Activated naive CD4-positive, alpha-beta T cell treated with anti-CD3 and anti-CD28 coated beads, Interleukin-2, amount 10 ng/mL, durations not matched to agents 7 days and 5 days (primary cell): Measurements from ENCODE around the gene SOBP.

Experiments used
- CTCF ChIA-PET: fragments of 350-600 bp; sonication (Branson Sonifier 250); formaldehyde crosslinking; loops from one replicate; lab custom pipeline; 2021; ENCODE audit warnings: antibody characterized with exemption; lab: Charles Lee
- DNase-seq: peaks from one replicate; pipeline ENCODE4 v3.0.0-alpha.2; 2020
- H3K27ac Mint-ChIP-seq: one replicate; pipeline ENCODE4 v1.8.0; 2021; ENCODE audit warnings: mild to moderate bottlenecking, moderate library complexity, mixed read lengths
- H3K27me3 Mint-ChIP-seq: one replicate; pipeline ENCODE4 v1.8.0; 2021; ENCODE audit warnings: mild to moderate bottlenecking, mixed read lengths
- H3K36me3 Mint-ChIP-seq: one replicate; pipeline ENCODE4 v1.8.0; 2021; ENCODE audit warnings: mixed read lengths
- H3K4me1 Mint-ChIP-seq: one replicate; pipeline ENCODE4 v1.8.0; 2021; ENCODE audit warnings: mixed read lengths
- H3K4me3 Mint-ChIP-seq: one replicate; pipeline ENCODE4 v1.8.0; 2021; ENCODE audit warnings: mild to moderate bottlenecking, moderate library complexity, mixed read lengths
- H3K9me3 Mint-ChIP-seq: one replicate; pipeline ENCODE4 v1.8.0; 2021; ENCODE audit warnings: mixed read lengths

Gene SOBP

DNA sequence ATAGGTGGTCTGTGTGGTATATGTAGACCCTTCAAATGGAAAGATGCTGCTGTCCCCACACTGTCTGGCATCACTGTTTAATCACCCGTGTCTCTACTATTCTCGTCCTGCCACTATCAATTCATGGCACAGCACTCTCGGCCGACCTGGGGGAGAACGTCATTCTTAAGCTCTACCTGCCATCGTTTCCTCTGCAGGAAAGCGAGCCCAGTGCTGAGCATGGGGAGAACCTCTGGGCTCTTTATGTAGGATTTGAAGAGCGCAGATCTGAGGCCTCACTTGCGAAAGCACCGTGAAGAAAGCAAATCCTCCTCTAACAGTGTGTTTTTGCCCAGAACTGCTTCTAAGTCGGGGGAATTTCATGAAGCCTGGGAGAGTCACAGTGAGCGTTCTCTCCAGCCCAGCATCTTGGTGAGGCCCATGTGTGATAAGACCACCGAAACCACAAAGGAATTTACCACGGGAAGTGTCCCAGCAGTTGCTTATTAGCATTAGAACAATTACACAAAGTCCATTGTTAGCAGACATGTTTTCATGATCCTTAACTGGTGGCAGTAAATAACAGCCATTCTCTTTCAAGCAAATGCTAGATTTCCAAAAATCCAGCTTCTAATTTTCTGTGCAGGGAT lies 209.9 kb downstream of the SOBP start:
- CTCF ChIA-PET, result interaction anchor here (1.0 to 1.9 kb wide), 4 partner anchors 14 to 149 kb away, joined by 3 to 4 read pairs (median 3); no protein-coding TSS in a partner anchor
- Mint-ChIP-seq H3K27ac (no peak overlapping the region), H3K4me1 (peaks cover 7% of the 10 kb centered on the region), H3K9me3 (no peaks in the 10 kb centered on the region), H3K36me3 (peaks cover 11% of the 10 kb centered on the region), H3K4me3 (no peak overlapping the region), H3K27me3 (peaks cover 17% of the 10 kb centered on the region)
- no peak for DNase-seq

DNA sequence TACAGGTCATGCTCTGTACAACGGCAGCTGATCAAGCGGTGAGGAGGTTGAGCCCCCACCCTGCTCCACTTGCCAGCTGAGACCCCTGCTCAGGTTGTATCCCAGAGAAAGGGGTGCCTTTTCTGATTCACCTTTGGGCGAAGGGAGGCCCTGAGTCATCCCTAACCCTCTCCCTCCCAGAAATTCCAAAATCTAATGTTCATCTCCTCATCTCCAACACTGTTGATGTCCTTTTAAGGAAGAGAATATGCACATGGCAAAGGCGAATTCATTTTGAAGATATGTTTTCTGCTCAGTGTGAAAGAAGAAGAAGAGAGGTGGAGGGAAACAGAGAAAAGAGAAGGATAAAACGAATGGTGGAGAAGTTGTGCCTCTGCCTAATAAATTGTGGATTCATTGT lies 213.7 kb downstream of the SOBP start:
- Mint-ChIP-seq H3K9me3 (no peaks in the 10 kb centered on the region), H3K27ac (no peak overlapping the region), H3K27me3 (peaks cover 6% of the 10 kb centered on the region), H3K4me1 (peaks cover 9% of the 10 kb centered on the region), H3K36me3 (peaks cover 37% of the 10 kb centered on the region), H3K4me3 (no peak overlapping the region)
- DNase-seq, result no peak
- CTCF ChIA-PET, result interaction anchor here (0.6 to 2.5 kb wide), 11 partner anchors 9 to 372 kb away, joined by 3 to 10 read pairs (median 4); partner anchors contain the start of gene SCML4

DNA sequence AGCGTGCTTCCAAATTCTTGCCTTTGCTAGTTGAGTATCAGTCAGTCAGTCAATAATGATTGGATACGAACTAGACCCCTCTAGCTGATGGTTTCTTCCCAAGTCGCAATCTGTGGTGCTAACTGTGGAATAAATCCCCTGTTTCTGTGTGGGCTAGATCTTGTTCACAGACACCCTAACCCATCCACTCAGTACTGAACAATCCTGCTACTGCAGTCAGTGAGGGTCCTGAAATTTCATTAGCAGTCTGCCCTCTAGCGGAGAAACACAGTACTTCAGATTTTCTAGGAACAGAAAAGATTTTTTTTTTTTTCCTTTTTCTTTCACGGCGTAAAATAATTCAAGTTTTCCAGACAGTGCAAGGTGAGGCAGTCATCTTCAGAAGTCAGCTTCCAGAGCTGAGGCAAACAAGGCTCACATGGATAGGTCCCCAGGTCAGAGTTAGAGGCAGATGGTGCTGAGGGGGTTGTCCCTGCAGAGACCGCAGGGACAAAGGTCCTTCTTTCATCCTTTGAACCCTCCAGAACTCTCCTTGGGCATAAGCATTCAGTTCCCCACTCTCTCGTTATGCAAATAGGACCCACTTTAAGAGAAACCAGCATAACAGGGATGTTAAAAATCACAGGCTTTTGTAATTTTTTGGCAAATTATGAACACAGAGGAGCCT lies 214.6 kb downstream of the SOBP start:
- peak; percentile 35 for DNase-seq
- H3K9me3 Mint-ChIP-seq, result no peaks in the 10 kb centered on the region
- H3K27me3 Mint-ChIP-seq, result peaks cover 4% of the 10 kb centered on the region
- peak overlapping the region; percentile 8 for H3K27ac Mint-ChIP-seq
- peaks cover 17% of the 10 kb centered on the region for H3K4me1 Mint-ChIP-seq
- CTCF ChIA-PET, result interaction anchor here (0.7 to 2.5 kb wide), 11 partner anchors 8 to 373 kb away, joined by 3 to 10 read pairs (median 4); no protein-coding TSS in a partner anchor
- H3K36me3 Mint-ChIP-seq, result peaks cover 37% of the 10 kb centered on the region
- no peak overlapping the region for H3K4me3 Mint-ChIP-seq

DNA sequence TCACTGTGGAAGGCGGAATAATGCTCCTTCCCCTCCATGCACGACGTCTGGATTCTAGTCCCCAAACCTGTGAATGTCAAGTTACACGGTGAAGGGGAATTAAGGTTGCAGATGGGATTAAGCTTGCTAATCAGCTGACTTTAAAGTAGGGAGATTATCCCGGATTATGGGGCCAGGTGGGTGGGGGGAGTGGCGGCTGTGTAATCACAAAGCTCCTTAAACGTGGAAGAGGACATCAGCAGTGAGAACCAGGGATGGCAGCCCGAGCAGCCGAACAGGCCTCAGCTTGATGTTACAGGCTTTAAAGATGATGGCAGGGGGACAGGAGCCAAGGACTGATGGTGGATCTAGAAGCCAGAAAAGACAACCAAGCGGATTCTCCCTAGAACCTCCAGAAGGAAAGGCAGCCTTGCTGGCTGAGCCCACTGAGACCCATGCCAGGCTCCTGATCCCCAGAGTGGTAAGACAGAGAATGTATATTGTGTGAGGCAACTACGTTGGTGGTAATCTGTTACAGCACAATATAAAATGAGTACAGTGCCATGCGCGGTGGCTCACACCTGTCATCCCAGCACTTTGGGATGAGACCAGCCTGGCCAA lies 216.7 kb downstream of the SOBP start:
- DNase-seq, result no peak
- CTCF ChIA-PET, result interaction anchor here (0.8 kb wide), 1 partner anchor 9 kb away, joined by 3 read pairs; no protein-coding TSS in a partner anchor
- Mint-ChIP-seq H3K27ac (no peak overlapping the region), H3K4me1 (peaks cover 25% of the 10 kb centered on the region), H3K27me3 (no peaks in the 10 kb centered on the region), H3K4me3 (no peak overlapping the region), H3K36me3 (peaks cover 42% of the 10 kb centered on the region), H3K9me3 (no peaks in the 10 kb centered on the region)

GRCh38 chr6:107707346-107708275 lies 217.7 kb downstream of the SOBP start:
- CTCF ChIA-PET, result interaction anchor here (1.0 to 1.7 kb wide), 3 partner anchors 15 to 33 kb away, joined by 3 to 4 read pairs (median 3); no protein-coding TSS in a partner anchor
- H3K27ac Mint-ChIP-seq, result no peak overlapping the region
- H3K9me3 Mint-ChIP-seq, result no peaks in the 10 kb centered on the region
- H3K4me1 Mint-ChIP-seq, result peaks cover 35% of the 10 kb centered on the region
- no peaks in the 10 kb centered on the region for H3K27me3 Mint-ChIP-seq
- peaks cover 45% of the 10 kb centered on the region for H3K36me3 Mint-ChIP-seq
- H3K4me3 Mint-ChIP-seq, result no peak overlapping the region
- no peak for DNase-seq

- Mint-ChIP-seq H3K9me3 (no peaks in the 10 kb centered on the region), H3K27me3 (no peaks in the 10 kb centered on the region), H3K36me3 (peaks cover 50% of the 10 kb centered on the region), H3K4me1 (peaks cover 43% of the 10 kb centered on the region), H3K4me3 (no peak overlapping the region), H3K27ac (no peak overlapping the region)
- CTCF ChIA-PET, result interaction anchor here (0.9 to 1.7 kb wide), 5 partner anchors 15 to 139 kb away, joined by 3 to 4 read pairs (median 3); no protein-coding TSS in a partner anchor
- DNase-seq, result no peak
Observed at GRCh38 chr6:107708435-107708834, 218.5 kb downstream of the SOBP start.

DNA sequence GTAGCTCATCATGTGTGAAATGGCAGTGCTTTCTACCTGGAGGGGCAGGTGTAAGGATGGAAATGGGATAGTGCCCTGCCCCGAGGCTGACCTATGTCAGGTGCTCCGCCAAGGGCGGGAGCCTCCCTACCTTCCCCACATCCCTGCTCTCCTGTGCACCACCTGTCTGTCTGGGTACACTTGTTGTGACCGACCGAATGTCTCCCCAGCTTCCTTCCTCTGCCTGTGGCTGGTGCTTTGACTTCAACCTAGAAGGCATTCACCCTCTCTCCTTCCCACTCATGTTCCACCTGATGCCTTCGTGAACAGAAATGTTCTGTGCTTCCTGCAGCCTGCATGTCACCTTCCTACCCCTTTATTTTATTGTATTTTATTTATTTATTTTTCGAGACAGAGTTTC lies 219.4 kb downstream of the SOBP start:
- no peak for DNase-seq
- Mint-ChIP-seq H3K4me1 (peaks cover 51% of the 10 kb centered on the region), H3K27me3 (no peaks in the 10 kb centered on the region), H3K4me3 (no peak overlapping the region), H3K9me3 (no peaks in the 10 kb centered on the region), H3K36me3 (peaks cover 50% of the 10 kb centered on the region), H3K27ac (no peak overlapping the region)
- CTCF ChIA-PET, result interaction anchor here (0.9 to 1.7 kb wide), 4 partner anchors 26 to 138 kb away, joined by 3 to 4 read pairs (median 3); no protein-coding TSS in a partner anchor
